NCI-H1694 (cell line): ENCODE measurements around the gene IRAK4.

Experiments used
- DNase-seq: peaks from one replicate; lab custom pipeline; 2025; lab: John Stamatoyannopoulos, UW

Gene IRAK4

DNA sequence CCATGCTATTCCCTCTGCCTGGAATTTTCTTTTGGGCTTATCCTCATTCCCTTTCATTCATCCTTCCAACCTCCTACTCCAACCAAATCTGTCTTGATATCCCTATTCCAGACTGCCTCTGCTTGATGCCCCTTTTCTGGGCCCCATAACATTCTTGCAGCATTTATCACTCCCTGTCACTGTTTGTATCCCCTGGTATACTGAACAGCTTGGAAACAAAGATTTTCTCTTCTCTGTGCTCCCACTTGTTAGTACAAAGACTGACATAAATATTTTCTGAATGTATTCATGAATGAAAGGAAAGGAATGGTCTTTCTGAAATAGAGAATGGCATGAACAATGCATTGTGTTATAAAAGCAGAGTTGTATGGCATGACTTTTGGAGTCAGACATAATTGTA is 7.5 kb downstream of the IRAK4 start:
- no peak for DNase-seq

DNA sequence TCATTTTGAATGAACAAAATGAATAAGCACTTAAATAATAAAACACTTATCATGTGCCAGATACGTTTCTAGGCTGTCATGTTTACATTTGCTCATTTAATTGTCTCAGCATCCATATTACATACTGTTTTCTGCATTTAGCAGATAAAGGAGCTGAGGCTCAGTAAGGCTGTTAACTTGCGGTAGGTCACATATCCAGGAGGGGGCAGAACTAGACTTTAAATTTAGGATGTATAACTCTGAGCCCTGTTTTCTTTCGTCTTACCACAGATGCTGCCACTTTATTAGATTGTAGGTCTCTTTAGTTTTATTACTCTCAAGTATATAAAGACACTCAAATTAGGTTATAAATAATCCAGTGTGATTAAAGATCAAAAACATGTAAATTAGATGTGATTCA is 17.7 kb downstream of the IRAK4 start:
- DNase-seq = peak; percentile 25

DNA sequence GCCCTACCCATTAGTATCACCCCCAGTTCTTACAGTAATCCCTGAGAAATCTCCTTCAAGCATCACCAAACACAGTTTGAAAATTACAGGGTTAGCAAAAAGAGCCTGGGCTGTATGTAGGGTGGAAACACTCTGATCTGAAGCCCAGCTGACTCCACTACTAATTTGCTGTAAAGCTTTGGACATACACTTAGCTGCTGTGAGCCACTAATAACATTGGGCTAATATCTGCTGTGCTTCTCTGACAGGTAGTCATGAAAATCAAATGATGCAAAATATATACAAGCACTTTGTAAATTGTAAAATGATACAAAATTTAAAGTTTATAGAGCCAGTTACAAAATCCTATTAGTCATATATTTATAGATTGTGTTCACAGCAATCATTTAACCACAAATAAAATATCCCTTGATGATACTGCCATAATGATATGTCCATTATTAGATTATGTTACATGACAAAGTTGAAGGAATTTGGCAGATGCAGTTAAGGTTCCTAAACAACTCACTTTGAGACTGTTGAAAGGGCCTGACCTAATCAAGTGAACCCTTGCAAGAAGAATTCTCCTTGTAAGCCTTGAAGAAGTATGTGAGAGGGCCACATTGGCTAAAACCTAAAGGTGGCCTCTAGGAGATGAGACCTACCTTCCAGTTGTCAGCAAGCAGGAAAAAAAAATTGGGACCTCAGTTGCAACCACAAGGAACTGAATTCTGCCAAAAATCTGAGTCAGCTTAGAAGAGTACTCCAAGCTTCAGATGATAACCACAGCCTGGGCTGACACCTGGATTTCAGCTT is 28.3 kb downstream of the IRAK4 start:
- no peak for DNase-seq

DNA sequence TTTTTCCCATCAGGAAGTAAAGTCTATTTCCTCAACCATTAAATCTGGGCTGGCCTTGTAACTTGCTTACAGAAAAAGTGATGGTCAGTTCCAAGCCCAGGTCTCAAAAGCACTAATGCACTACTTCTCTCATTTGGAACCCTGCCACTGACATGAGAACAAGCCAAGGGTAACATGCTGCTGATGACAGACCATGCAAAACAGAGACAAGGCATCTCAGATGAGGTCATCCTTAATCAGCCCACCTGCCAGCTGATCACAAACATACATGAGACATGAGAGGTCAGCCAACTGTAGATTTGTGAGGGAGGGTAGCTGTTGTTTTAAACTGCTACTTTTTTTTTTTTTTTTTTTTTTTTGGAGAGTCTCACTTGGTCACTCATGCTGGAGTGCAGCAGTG is 31.2 kb downstream of the IRAK4 start:
- DNase-seq = no peak

DNA sequence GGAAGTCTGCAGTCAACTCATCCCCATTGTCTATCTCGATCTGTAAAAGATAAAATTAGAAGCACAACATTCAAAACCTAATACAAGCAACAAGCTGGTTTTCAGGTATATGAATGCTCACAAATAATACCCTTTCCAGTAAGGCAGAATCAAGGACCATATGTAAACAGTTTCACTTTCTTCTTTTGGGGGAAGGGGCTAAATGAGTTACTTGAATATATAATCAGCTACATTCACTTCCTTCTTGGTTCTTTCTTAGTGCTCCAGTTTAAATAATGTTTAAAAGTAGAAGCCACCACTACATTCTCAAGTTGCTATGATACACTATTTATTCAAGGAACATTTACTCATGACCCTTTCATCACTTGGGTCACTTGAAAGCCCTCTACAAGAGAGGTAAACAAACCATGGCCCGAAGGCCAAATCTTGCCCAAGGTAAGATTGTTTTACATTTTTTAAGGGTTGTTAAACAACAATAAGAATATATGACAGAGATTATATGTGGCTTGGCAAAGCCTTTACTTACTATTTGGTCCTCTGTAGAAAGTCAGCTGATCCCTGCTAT is 37.0 kb downstream of the IRAK4 start:
- DNase-seq = no peak

DNA sequence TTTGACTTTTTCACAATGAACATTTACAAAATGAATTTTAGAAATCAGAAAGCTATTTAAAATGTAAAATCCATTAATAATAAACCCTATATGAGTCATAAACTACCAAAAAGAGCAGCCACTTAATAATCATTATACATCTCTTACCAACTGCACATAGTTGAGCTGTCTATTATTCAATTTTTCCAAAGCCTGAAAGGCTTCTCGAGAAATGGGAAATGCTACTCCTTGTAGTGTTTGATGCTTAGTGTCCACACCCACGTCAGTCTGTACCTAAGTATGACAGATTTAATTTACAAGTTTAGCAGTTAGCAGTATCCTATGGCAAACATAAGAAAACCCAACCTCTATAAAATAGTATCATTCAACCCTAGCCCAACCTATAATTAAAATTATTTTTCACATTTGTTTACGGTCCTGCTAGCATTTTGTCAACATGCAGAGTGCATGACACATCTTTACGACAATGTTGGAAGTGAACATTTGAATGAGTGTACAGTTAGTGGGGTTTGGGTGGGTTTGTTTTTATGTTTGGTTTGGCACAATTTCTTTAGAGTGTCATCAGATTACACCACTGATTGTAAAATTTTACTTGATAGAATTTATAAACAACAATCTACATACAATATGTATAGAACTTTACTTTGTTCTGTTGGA is 38.9 kb downstream of the IRAK4 start:
- DNase-seq = no peak

DNA sequence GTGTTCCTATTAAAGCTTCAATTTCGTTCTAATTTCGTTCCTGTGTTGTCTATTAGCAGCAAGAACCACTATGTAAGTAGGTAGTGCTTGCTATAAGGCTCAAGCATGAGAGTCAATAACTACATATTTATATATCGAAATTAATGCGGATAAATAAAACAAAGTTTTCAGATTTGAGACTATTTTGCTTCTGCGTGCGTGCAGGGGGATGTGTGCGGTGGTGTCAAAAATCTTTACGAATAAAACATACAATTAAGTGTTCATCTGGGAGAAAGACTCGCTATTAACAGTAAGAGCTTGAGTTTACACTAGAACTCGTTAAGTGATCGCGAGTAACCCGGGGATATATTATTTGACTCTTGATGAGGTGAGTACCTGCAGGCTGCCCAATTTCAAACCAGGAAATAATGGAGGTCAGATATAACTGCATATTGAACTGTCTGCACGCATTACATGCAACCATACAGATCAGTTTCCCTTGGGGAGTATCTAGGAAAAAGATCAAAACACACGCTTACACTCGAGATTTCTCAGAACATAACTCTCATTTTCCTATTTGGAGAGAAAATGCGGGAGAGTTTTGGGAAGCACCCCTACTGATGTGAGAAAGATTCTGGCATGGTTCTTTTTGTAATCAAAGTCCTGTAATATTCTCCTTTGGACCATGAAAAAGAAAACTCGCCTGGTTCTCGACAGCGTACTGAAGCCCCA is 46.6 kb downstream of the IRAK4 start:
- DNase-seq = no peak

DNA sequence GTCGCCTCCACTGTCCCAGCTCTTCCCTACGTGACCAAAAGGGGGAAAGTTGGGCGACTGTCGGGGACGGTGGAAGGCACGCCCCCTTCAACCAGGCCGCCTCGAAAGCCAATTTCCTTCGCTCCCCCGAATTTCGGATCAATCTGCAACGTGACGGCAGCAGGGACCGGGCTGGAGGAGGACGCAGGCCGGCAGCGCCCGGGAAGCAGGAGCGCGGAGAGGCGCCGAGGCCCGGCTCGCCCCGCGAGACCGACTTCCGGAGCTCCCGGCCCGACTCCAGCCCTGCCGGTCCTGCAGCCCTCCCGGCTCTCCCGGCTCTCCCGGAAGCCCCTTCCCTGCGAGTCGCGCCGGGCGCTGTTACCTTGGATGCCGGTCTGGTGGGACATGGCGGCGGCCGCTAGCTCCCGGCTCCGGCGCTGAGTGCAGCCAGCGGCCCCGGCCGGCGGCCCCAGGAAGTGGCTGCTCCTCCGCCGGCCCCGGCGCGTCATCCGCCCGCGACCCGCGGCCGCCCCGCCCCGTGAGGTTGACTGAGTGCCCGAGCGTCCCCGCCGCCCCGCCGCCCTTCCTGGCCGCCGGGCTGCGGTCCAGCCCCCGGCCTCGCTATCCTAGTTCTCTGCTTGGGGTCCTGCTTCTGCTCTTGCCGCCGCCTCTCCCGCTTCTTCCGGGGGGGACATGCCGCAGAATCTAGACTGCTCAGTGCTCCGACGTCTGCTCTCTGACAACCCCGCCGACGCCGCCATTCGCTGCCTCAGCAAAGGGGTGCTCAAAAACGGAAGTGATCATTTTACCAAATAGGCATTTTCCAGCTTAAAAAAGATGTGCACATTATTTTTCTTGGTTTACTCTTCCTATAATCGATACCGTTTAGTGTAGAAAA is 47.3 kb downstream of the IRAK4 start, which contains the start of gene TWF1:
Gene TWF1 (minus strand): TSS at position 458 of the 877 bp plus-strand sequence. CDS start 72 bp downstream, at position 386.
- no peak for DNase-seq

DNA sequence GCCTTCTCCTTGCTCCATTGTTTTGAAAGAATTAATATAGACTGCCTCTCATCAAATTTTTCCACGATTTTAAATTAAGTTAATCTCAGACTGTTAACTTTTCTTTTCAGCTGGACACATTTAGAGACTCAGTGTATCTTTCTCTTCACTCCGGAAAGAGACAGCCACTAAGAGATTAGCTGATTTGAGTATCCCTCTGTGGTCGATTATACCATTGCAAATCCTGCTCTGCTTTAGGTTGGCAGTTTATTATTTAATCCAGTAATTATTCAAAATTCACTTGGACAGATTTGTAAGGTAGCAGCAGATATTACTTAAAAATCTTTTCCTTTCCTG is 48.0 kb downstream of the IRAK4 start:
- DNase-seq = no peak

DNA sequence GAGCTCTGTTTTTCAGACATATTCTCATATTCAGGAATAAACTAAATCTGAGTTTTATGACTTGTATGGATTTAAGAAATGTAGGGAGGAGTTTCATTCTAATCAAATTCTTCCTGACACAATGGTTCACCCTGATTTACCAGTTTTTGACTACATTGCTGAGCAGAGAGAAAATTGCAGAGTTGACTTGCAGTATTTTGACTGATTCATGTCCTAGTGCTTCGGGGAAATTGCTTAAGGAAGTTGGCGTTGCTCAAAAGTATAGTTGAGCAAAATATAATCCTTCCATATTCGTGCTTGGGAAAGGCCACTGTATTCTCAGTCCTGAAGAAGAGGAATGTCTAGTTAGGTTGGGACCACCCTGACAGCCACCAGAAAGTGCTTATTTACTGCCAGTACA is 48.6 kb downstream of the IRAK4 start:
- DNase-seq = no peak

DNA sequence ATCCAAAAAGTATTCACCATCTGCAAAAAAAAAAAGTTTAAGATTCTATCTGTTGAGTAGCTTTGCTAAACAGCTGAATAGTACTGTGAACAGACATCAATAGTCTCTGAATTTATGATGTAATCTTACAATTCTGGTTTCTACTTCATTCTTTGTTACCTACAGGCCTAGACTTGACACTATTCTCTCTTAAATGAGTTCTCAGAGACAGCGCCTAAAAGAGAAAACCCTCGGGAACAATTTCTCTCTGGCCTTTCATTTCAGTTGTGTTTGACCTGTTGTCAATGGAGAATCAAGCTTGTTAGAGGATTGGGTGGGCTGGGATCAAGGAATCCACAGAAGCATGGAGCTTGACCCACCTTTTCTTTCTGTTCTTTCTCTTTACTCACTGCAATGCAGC is 53.3 kb downstream of the IRAK4 start:
- no peak for DNase-seq

DNA sequence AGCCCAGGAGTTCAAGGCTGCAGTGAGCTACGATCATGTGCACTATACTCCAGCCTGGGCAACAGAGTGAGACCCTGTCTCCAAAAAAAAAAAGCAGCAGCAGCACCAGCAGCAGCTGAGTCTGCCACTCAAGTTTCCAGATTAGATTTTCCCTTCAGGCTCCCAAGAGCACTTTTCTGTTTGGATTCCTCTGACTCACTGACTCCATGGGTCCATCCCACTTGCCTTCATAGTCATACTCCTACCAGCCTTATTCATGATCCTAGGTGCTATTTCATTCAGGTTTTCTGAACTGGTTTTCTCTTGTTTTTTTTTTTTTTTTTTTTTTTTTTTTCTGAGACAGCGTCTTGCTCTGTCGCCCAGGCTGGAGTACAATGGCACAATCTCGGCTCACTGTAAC is 54.2 kb downstream of the IRAK4 start:
- DNase-seq = no peak

DNA sequence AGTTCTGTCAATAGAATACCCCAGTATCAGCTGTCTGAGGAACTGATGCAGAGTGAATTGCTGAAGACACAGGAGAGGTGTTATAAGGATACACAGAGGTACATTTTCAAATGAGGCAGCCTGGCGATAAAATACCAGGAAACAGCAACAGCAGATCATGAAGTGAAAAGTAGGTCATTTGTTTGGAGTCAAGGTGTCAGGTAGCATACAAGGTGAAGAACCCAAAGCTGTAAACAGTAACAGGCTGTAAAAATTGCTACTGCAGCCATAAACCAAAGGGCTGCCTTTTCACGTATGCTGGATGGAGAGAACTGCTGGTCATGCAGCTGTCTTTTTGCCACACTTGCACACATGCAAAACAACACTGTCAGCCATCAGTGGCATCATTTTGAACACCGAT is 56.7 kb downstream of the IRAK4 start:
- DNase-seq = no peak

DNA sequence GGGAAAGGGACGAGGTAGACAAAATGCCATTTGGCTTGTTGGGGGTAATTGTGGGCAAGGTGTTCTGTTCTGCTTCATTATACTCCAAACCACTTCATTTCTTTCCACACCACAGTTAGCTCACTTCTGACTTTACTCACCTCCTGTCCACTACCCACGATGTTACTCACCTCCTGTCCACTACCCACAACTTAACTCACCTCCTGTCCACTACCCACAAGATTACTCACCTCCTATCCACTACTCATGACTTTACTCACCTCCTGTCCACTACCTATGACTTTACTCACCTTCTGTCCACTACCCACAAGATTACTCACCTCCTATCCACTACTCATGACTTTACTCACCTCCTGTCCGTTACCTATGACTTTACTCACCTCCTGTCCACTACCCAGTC is 57.4 kb downstream of the IRAK4 start:
- DNase-seq = no peak

DNA sequence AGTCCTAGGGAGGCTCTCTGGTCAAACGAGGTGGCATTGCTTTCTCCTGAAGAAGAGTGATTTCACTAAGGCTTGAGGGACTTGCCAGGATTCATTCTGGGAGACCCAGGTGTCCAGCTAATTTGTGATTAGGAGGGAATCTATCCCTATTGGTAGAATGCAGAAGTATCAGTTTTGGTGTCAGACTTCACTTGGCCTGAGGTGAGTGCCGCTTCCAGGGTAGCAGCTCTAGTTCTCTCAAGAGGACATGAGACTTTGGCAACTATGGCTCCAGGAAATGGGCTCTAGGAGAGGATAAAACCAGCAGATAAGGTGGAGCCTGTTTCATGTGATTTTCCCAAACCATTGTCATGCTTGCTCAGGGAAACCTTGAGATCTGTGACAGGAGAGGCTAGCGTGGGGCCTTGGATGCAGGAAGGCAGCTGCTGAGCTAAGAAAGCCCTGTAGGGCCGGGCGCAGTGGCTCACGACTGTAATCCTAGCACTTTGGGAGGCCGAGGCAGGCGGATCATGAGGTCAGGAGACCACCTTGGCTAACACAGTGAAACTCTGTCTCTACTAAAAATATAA is 65.5 kb downstream of the IRAK4 start:
- no peak for DNase-seq

DNA sequence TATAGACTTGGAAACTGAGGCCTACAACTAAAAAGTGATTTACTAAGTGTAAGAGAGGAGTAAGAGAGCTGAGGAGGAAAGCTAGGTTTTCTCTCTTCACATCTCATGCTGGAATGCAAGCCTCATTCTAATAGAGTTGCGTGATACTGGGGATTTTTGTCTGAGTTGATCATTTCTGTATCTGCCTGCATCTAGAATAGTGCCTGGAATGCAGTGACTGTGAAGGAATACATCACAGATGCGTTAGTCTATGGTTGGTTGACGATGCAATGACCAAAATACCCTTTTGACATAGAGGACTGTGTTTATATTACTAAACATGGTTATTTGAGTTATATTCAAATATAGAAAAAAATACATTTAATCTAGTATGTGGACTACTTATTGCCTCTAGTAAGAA is 67.9 kb downstream of the IRAK4 start:
- no peak for DNase-seq

DNA sequence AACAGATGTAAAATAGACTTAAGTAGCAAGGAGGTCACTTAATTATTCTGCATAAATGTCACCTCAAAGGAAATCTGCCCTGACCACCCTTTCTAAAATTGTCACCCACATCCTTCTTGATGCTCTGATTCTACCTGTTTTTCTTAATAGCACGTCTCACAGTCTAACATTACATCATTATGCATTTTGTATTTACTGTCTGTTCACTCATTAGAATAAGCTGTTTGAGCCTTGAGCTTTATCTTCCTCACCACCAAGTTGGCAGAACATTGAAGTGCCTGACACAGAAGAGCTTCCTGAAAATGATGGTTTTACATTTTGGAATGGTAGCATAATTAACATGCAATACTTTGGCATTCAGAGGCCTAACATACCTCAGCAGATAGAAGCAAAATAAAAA is 68.3 kb downstream of the IRAK4 start:
- DNase-seq = no peak

DNA sequence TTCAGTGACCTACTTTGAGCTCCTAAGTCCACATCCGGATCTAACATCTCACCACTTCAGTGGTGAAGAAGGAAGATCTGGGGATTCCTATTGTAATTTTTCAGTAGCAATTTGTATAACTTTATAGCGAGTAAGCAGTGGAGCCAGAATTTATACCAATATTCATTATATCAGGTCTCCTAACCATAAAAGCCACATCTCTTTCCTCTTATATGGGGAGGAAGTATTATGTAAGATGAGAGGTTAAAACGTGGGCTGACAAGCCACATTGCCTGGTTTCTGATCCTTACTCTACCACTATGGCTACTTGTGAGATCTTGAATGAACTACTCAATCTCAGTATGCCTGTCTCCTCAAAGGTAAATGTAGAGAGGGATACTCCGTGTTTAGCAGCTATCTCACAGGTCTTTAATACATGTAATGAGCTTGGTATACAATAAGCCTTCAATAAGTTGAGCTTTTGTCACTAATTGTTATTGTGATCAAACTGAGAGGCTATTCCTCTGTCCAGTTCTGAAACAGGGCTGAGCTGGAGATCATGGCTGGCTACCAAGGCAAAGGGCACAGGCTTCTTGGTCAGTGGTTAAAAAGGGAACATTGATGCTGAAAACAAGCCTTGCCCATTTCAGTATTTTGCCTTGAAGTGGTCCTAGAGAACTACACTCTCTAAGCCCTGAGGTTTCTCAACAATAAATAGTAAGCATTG is 73.9 kb downstream of the IRAK4 start:
- no peak for DNase-seq

DNA sequence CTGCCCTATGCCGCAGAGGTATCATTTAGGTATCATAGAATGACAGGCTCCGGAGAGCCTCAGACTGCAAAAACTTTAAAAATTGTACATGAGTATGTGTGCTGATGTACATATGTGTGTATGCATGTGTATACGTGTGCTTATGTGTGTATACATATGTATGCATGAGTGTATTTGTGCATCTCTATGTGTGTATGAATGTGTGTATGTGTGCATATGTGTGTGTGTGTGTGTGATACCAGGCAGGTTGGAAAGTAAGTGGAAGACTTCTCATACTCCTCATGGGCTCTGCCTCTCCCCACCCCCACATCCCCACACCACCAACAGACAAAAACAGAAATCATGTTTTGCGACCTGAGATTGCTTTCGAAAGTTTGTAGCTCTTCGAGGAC is 76.5 kb downstream of the IRAK4 start:
- no peak for DNase-seq

DNA sequence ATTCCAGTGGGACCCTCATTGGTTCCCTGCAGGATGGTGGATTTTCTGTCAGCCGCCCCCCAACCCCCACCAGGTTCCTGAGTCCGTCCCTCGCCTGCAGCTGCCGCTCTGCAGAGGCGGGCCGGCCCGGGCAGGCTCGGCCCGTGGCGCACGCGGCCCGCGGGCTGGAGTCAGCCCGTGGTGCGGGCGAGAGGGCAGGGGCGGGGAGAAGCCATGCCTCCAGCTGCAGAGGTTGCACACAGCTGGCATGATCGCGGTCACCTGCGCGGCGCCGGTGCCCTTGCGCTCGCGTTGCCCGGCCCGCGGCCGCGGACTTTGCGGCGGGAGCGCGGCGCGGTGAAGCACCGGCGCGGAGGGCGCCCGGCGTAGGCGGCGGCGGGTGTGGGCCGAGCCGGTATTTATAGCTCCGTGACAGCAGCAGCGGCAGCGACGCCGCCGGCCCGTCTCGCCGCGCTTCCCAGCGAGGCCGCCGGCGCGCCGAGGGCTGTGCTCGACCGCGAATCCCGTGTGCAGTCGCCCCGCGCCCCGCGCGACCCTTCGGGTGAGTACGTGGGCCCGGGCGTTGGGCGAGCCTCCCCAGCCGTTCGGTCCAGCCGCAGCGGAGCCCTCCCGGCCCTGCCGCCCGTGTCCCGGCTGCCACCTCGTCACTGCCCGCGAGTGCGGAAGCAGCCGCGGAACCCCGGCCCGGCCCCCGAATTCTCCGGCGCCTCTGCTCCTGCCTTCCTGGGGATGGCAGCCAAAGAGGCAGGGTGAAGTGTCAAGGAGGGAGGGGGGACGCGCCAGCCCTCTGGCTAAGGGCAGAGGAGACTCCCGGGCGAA is 77.1 kb downstream of the IRAK4 start, which contains the start of gene TMEM117:
Gene TMEM117 (plus strand): TSS at position 426 of the 819 bp plus-strand sequence.
- no peak for DNase-seq
